Sigmoid colon (tissue), 3 donors: ENCODE measurements around the gene AATK.

Experiments used
- POLR2A ChIP-seq, 2 donors: fragments of 450-650 bp; IDR thresholded peaks; one replicate each; pipeline ENCODE4 v1.6.1; 2016; ENCODE audit warnings: antibody characterized with exemption in 2 of 2, mild to moderate bottlenecking in 2 of 2, moderate library complexity in 2 of 2
- TF ChIP-seq, protein P1 (sequence below), 4 experiments: fragments of 450-650 bp in 3 of 4; fragments of 200-600 bp in 1 of 4; IDR thresholded peaks; one replicate each; pipeline ENCODE4 v1.5.1; 2016 to 2019; ENCODE audit warnings: antibody characterized with exemption in 4 of 4, mild to moderate bottlenecking in 3 of 4, moderate library complexity in 2 of 4

DNA sequence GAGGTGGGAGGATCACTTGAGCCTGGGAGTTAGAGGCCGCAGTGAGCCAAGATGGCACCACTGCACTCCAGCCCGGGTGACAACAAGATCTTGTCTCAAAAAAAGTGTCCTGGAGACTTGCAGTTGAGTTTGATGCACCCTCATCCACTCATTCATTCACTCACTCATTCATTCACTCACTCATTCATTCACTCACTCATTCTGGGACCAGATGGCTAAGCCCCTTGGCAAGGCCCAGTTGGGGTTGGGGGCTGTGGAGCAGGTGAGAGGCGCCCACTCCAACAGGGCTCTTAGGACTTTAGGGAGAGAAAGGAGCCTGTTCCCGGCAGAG is 1.1 kb upstream of the AATK start:
- TF ChIP-seq POLR2A (IDR thresholded peaks at IDR 0.05) = no peak
- TF ChIP-seq, protein P1, sequence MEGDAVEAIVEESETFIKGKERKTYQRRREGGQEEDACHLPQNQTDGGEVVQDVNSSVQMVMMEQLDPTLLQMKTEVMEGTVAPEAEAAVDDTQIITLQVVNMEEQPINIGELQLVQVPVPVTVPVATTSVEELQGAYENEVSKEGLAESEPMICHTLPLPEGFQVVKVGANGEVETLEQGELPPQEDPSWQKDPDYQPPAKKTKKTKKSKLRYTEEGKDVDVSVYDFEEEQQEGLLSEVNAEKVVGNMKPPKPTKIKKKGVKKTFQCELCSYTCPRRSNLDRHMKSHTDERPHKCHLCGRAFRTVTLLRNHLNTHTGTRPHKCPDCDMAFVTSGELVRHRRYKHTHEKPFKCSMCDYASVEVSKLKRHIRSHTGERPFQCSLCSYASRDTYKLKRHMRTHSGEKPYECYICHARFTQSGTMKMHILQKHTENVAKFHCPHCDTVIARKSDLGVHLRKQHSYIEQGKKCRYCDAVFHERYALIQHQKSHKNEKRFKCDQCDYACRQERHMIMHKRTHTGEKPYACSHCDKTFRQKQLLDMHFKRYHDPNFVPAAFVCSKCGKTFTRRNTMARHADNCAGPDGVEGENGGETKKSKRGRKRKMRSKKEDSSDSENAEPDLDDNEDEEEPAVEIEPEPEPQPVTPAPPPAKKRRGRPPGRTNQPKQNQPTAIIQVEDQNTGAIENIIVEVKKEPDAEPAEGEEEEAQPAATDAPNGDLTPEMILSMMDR (IDR thresholded peaks at IDR 0.05) = no peak
